HG03469 (cell line): Measurements from ENCODE around the gene UPF1.
"Not testable (repeated sequence)": the region's sequence is repeated elsewhere in the genome, so short reads cannot be mapped to it uniquely, and the experiment has no call there.

Experiments used
- ATAC-seq: cut with Tn5 transposase; IDR thresholded peaks from one replicate; pipeline ENCODE4 v1.9.1; 2021; ENCODE audit warnings: mild to moderate bottlenecking, moderate library complexity, moderate number of reproducible peaks; ENCODE audit not compliant: unreplicated experiment

Gene UPF1

DNA sequence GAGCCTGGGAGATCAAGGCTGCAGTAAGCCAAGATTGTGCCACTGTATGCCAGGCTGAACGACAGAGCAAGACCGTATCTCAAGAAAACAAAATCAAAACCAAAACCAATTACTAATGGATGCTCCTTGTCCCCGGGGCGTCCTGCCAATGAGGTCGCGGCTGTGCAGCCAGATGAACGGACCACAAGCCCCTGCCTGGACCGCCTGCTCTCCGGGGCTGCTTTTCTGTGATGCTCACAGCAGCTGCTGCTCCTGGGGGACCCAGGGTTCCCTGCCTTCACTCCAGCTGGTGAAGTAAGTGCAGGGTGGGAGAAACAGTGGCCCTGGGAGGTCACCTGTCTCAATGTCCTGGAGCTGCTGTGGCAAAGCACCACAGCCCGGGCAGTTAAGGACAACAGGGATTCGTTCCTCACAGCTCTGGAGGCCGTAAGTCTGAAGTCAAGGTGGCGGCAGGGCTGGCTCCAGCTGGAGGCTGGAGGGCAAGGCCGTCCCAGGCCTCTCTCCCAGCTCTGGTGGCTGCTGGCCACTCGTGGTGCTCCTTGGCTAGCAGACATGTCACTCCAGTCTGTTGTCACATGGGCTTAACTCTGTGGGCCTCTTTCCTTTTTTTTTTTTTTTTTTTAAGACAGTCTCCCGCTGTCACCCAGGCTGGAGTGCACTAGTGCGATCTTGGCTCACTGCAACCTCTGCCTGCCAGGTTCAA lies 77.3 kb downstream of the UPF1 start:
- ATAC-seq = no peak

DNA sequence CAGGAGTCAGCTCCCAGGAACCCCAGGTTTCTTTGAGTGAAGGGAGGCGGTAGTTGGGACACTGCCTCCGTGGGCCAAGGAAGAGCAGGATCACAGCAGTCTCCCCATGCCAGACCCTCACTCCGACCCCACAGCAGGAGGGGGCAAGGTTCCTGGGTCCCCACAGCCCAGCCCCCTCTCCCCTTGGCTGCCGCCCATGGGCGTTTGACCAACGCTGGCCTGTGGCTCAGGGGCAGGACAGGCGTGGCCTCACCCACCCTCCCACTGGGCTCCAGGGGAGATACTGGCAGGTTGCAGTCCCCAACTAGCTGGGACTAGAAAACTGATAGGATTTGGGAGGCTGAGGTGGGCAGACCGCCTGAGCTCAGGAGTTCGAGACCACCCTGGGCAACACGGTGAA lies 78.3 kb downstream of the UPF1 start:
- ATAC-seq = no peak

- no peak for ATAC-seq
Observed at GRCh38 chr19:18910801-18911436, 79.2 kb downstream of the UPF1 start.

GRCh38 chr19:18912933-18913332 lies 81.2 kb downstream of the UPF1 start:
- ATAC-seq = no peak

- no peak for ATAC-seq
Observed at GRCh38 chr19:18913466-18913865, 81.7 kb downstream of the UPF1 start.

DNA sequence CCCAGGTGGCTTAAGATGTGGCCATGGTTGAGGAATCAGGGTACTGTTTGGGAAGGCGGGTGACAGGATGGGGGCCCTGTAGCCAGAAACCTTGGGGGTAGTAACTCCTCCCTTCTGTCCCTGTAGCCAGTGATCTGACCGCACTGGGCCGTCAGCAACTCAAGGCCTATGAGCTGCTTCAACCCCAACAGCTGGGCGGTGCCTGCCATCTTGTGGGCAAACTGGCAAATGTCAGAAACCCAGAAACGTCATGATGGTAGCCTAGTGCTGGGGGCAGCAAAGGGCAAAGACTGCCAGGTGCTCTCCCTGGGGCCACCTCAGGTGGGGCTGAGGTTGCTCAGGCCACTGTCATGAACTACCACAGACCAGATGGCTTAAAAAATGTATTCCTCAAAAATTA lies 83.9 kb downstream of the UPF1 start:
- no peak for ATAC-seq

DNA sequence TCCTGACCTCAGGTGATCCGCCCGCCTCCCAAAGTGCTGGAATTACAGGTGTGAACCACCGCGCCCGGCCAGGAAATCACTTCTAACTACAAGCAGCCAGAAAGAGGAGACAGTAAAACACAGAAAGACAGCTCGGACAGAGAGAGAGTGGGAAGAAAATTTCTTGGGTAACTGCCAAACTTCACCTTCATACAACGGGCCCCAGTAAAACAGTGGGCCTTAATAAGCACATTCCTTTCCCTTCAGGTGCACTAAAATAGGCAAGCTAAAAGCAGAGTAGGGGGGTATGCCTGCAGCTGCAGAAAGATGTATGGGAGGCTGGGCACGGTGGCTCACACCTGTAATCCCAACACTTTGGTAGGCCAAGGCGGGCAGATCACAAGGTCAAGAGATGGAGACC lies 85.8 kb downstream of the UPF1 start:
- not testable (repeated sequence) for ATAC-seq
